ENCODE data around the gene TUNAR.

The TUNAR gene

DNA sequence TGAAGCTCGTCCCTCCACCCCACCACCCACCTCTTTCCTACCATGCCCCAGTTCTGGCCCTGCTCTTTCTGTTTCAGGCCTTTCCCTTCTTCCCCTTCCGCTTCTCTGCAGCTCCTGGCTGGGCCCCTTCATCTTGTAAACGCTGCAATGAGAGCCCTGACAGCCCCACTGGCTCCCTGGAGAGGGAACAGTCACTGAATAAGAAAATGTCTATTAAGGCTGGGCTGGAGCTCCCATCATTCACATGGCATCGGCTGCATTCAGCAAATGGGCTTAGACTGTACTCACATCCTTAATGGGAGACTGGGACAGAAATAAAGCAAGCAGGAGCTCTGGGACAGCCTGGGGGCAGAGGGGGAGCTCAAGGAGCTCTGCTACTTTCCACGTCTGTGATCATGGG lies 45.2 kb upstream of the TUNAR start:
- Mint-ChIP-seq H3K4me3 (peak overlapping the region; percentile 54), H3K9me3 (peaks cover 3% of the 10 kb centered on the region), H3K27me3 (ENCODE audit: low read depth, poor library complexity) (no peaks in the 10 kb centered on the region), H3K36me3 (ENCODE audit: low read depth) (no peaks in the 10 kb centered on the region), H3K27ac (peak overlapping the region; percentile 57), H3K4me1 (peaks cover 54% of the 10 kb centered on the region)
- no peak for TF ChIP-seq CTCF (IDR thresholded peaks at IDR 0.05)
- DNase-seq, result no peak

DNA sequence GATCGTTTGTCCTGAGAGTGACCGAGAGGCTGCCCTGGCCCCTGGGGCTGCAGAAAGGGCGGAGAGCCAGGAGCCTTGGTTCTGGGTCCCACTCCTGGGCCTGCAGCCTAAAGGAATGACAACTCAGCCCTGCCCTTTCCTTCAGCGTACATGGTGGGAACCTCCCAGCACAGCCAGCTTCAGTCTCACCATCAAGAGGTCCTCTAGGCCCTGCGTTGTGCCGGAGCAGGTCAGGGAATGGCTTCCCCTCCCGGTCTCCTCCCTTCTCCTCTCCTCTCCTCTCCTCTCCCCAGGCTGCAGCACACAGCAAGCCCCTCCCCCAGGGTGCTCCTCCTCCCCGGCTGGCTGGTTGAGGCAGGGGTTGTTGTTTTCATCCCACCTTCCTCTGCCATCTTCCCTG lies 44.6 kb upstream of the TUNAR start:
- no peak for TF ChIP-seq CTCF (IDR thresholded peaks at IDR 0.05)
- no peaks in the 10 kb centered on the region for H3K27me3 Mint-ChIP-seq (ENCODE audit: low read depth, poor library complexity)
- H3K27ac Mint-ChIP-seq, result peak overlapping the region; percentile 53
- H3K4me1 Mint-ChIP-seq, result peaks cover 54% of the 10 kb centered on the region
- no peak for DNase-seq
- no peaks in the 10 kb centered on the region for H3K36me3 Mint-ChIP-seq (ENCODE audit: low read depth)
- H3K9me3 Mint-ChIP-seq, result peaks cover 3% of the 10 kb centered on the region
- H3K4me3 Mint-ChIP-seq, result no peak overlapping the region

DNA sequence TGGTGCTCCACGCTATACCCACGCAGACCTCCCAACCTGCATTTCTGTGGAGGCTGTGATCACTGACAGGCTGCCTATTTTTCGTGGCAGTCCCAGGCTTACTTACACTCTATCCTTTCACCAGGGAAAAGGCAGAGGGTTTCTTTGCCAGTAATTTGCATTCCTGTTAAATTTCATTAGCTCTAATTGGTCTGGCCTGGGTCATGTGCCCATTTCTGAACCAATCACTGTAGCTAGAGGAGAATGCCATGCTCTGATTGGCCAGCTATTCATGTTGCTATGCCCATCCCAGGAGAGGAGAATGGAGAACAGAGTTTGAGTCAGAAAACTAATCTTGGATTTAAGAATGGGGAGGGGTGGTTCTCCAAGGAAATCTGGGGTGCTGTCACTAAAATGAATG lies 43.2 kb upstream of the TUNAR start:
- H3K9me3 Mint-ChIP-seq, result peaks cover under 1% of the 10 kb centered on the region
- H3K36me3 Mint-ChIP-seq (ENCODE audit: low read depth), result no peaks in the 10 kb centered on the region
- no peak overlapping the region for H3K4me3 Mint-ChIP-seq
- peaks cover 46% of the 10 kb centered on the region for H3K4me1 Mint-ChIP-seq
- DNase-seq, result no peak
- no peak overlapping the region for H3K27ac Mint-ChIP-seq
- H3K27me3 Mint-ChIP-seq (ENCODE audit: low read depth, poor library complexity), result no peaks in the 10 kb centered on the region
- no peak for TF ChIP-seq CTCF (IDR thresholded peaks at IDR 0.05)

DNA sequence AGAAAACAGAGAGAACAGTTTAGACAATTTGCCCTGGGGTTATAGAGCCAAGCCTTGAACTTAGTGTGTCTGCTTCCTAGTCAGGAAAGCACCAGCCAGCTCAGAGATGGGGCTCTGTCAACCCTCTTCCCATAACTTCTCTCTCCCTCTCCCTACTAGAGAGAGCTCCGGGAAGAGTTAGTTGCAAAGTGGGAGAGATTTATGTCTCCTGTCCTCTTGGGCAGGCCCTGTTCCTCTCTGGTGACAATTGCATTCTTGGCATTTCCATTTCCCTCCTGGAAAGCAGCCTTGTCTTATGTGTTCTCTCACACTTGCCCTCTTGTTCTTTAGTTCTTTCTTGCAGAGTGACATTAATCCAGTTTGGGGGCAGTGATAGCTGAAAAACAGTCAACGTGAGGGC lies 42.1 kb upstream of the TUNAR start:
- no peak overlapping the region for H3K27ac Mint-ChIP-seq
- H3K36me3 Mint-ChIP-seq (ENCODE audit: low read depth), result no peaks in the 10 kb centered on the region
- peaks cover 52% of the 10 kb centered on the region for H3K4me1 Mint-ChIP-seq
- no peaks in the 10 kb centered on the region for H3K27me3 Mint-ChIP-seq (ENCODE audit: low read depth, poor library complexity)
- no peaks in the 10 kb centered on the region for H3K9me3 Mint-ChIP-seq
- peak; percentile 16 for DNase-seq
- TF ChIP-seq CTCF (IDR thresholded peaks at IDR 0.05), result no peak
- H3K4me3 Mint-ChIP-seq, result no peak overlapping the region

- Mint-ChIP-seq H3K36me3 (ENCODE audit: low read depth) (no peaks in the 10 kb centered on the region), H3K4me1 (peaks cover 50% of the 10 kb centered on the region), H3K27ac (no peak overlapping the region), H3K9me3 (no peaks in the 10 kb centered on the region), H3K27me3 (ENCODE audit: low read depth, poor library complexity) (no peaks in the 10 kb centered on the region), H3K4me3 (no peak overlapping the region)
- no peak for DNase-seq
- no peak for TF ChIP-seq CTCF (IDR thresholded peaks at IDR 0.05)
Measured at GRCh38 chr14:95835121-95835730, 41.4 kb upstream of the TUNAR start.

GRCh38 chr14:95838862-95839261 lies 37.8 kb upstream of the TUNAR start:
- H3K9me3 Mint-ChIP-seq, result no peaks in the 10 kb centered on the region
- no peaks in the 10 kb centered on the region for H3K36me3 Mint-ChIP-seq (ENCODE audit: low read depth)
- H3K4me3 Mint-ChIP-seq, result no peak overlapping the region
- TF ChIP-seq CTCF (IDR thresholded peaks at IDR 0.05), result no peak
- DNase-seq, result no peak
- peaks cover 10% of the 10 kb centered on the region for H3K27me3 Mint-ChIP-seq (ENCODE audit: low read depth, poor library complexity)
- H3K27ac Mint-ChIP-seq, result no peak overlapping the region
- H3K4me1 Mint-ChIP-seq, result peaks cover 24% of the 10 kb centered on the region
